K562 (cell line): ENCODE data around the gene SLC38A1. TPM values are rescaled to one million over a fixed set of nuclear protein-coding genes. Genes with fewer than 3 reads are reported as not detected.

Experiments
- ARID1B ChIP-seq: fragments of 450-650 bp; IDR thresholded peaks from 2 replicates; pipeline ENCODE4 v1.6.1; 2016; ENCODE audit warnings: antibody characterized with exemption, mild to moderate bottlenecking, inconsistent platforms
- CEBPB ChIP-seq: fragments of 450-650 bp; IDR thresholded peaks from 2 replicates; pipeline ENCODE4 v1.6.1; 2016; ENCODE audit warnings: missing genetic modification characterization, missing compliant biosample characterization
- CREM ChIP-seq: IDR thresholded peaks from 2 replicates; pipeline ENCODE4 v1.6.1; 2014; ENCODE audit warnings: antibody characterized with exemption, low read depth
- HOXB6 ChIP-seq: fragments of 250-450 bp; sonication (Bioruptor Pico); IDR thresholded peaks from 2 replicates; pipeline ENCODE4 v1.5.1; 2022; ENCODE audit warnings: mild to moderate bottlenecking, borderline replicate concordance
- NFIC ChIP-seq: fragments of 450-650 bp; IDR thresholded peaks from 2 replicates; pipeline ENCODE4 v1.6.1; 2017; ENCODE audit warnings: mild to moderate bottlenecking, inconsistent platforms
- POLR2B ChIP-seq: fragments of 450-650 bp; IDR thresholded peaks from 2 replicates; pipeline ENCODE4 v1.6.1; 2018; ENCODE audit warnings: low read depth; ENCODE audit not compliant: partially characterized antibody
- STAT5B ChIP-seq: fragments of 250-450 bp; sonication (Bioruptor Pico); IDR thresholded peaks from 2 replicates; pipeline ENCODE4 v1.8.0; 2021; ENCODE audit warnings: mild to moderate bottlenecking, inconsistent platforms
- TFE3 ChIP-seq: fragments of 450-650 bp; formaldehyde crosslinking; IDR thresholded peaks from 2 replicates; pipeline ENCODE4 v1.4.0; 2020; ENCODE audit warnings: mild to moderate bottlenecking, mixed read lengths
- ZC3H8 ChIP-seq: fragments of 450-650 bp; IDR thresholded peaks from 2 replicates; pipeline ENCODE4 v1.6.1; 2017
- ZHX1 ChIP-seq: fragments of 150-350 bp; conservative IDR thresholded peaks from 2 replicates; pipeline ENCODE4 v1.6.1; 2014; ENCODE audit warnings: low read length
- ZKSCAN3 ChIP-seq: fragments of 250-450 bp; sonication (Bioruptor Pico); IDR thresholded peaks from 2 replicates; pipeline ENCODE4 v1.4.0; 2020
- polyA plus RNA-seq, 8 experiments: library from polyadenylated mRNA; depleted of rRNA in 4 of 8; stranded (reverse) in 5 of 8; unstranded in 3 of 8; fragments of >200 nt; fragmentation: Nextera tagmentation in 2 of 8; fragmentation: Illumina TruSeq in 1 of 8; extraction: Ambion mirVana in 2 of 8; extraction: Trizol in 1 of 8; gene quantifications; 2 replicates each; pipeline versions ENCODE4 v1.2.1 to v1.2.3, GENCODE V29; 2011 to 2014; ENCODE audit warnings: inconsistent platforms in 1 of 8, missing spikeins in 1 of 8
- total RNA-seq, 7 experiments: library from RNA; depleted of rRNA in 6 of 7; stranded (reverse); fragments of >200 nt in 6 of 7; fragmentation: Illumina TruSeq in 2 of 7; extraction: Trizol in 2 of 7; gene quantifications; 2 replicates each; pipeline versions ENCODE4 v1.2.1 to v1.2.3, GENCODE V29; 2011 to 2021; ENCODE audit warnings: low replicate concordance in 1 of 7

Gene SLC38A1
- total and polyA plus RNA-seq, 9 of the 15 experiments (the other 6 are each of a cell fraction or from before 2014, with no cell fraction given): 51.9 to 112 (median 75.0) TPM

GRCh38 chr12:46259713-46260112 lies 9.1 kb downstream of the SLC38A1 start (continued):
- TF ChIP-seq ZHX1 (no peak), TFE3 (CRISPR knock-in tag) (no peak), POLR2B (no peak), ZC3H8 (no peak), ZKSCAN3 (CRISPR knock-in tag) (no peak), CREM (no peak), NFIC (0 out of 2 replicates have a peak, but pooled peaks have one; percentile 4), CEBPB (tag) (peak; percentile 27; the same call in 1 of the 2 replicates), ARID1B (0 out of 2 replicates have a peak, but pooled peaks have one; percentile 30), HOXB6 (no peak), STAT5B (CRISPR knock-in tag) (no peak)
